ENCODE measurements around the gene CISTR.
"Not testable (repeated sequence)": the region's sequence is repeated elsewhere in the genome, so short reads cannot be mapped to it uniquely, and the experiment has no call there.

CISTR gene

DNA sequence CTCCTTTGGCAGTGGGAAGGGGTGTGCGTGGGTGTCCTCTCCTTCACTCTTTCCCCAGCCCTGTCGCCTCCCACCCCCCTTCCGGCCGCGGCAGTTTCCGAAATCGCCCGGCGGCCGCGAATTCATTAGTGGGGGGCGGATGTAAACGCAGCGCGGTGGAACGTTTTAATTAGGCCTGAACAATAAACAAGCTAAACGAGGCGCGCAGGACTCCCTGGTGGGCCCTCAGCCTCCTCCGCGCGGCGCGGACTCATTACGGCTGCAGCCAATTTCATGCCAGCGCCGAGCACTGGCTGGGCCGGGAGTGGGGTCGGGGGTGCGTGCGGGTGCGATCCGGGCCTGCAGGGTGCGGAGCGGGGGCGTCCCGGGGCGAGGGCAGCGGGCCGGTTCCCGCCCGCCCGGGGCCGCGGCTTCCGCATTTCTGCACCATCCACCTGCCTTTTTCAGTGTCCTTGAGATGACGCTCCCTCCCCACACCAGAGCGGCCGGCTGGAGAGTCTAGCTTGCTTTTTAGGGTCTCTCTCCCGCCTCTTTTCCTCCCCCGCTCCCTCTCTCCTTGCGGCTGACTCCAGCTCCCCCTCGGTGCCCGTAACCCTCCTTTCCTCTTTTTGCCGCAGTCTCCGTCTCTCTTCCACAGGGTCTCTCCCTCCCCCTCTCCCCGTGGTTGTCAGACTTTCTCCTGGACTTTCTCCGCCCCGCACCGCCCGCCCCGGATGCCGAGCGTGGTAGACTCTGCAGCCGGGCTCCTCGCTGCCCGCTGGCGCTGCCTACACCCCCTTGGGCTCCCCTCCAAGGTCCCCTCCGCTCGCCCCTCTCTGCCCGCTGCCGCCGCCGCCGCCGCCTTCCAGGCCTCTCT lies at the start of gene CISTR:
Gene CISTR (minus strand): TSS at position 644 of the 856 bp plus-strand sequence.
- peak; percentile 48 for DNase-seq

DNA sequence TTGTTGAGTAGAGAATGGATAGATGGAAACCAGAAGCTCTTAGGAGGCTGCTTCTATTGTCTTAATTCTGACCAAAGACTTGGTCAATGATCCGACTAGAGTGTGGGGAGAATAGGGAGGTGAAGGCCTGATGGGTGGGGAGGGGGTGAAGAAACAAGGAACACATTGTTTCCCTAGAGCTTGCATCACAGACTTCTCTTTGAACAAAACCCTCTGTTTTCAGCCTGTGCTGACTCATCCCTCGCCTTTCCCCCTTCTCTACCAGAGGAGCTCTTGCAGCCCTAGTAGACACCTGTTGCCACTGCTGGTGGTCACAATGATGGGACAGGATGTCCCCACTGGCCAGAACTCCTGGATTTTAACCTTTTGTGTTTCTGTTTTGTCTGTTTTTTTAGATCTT lies 46.8 kb upstream of the CISTR start:
- no peak for DNase-seq

DNA sequence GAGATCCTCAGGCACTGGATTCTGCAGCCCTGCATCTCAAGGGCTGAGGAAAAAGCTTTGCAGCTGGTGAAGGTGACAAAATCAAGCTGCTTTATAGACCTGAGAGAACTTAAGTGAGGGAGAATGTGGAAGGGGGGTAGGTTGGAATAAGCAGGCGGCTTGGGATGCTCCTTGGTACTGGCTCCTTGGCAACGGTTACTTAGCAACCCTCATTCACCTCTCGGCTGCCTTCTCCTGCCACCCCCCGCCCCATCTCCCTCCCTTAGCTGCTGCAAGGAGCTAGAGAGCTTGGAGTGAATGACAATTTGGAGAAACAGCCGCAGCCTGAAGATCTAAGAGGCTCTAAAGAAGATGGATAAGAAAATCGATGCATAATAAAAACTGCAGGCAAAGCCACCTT lies 44.1 kb upstream of the CISTR start:
- no peak for DNase-seq

DNA sequence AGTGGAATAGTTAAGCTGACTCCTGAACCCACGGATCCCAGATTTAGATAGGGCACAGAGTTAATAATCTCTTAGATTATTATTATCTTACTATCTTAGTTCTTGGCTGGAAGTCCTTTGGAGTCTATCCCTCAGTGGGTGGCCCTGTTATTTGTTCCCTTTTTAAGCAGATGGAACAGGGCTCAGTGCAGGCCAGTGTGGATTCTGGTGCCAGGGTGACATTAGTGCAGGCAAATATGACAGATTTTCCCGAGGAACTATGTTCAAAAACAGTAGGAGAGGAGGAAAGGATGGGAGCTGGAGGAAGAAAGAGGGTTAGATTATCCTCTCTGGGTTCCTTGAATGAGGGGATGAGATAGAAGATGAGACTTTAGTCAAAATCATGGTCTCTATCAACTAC lies 41.4 kb upstream of the CISTR start:
- DNase-seq, result no peak

DNA sequence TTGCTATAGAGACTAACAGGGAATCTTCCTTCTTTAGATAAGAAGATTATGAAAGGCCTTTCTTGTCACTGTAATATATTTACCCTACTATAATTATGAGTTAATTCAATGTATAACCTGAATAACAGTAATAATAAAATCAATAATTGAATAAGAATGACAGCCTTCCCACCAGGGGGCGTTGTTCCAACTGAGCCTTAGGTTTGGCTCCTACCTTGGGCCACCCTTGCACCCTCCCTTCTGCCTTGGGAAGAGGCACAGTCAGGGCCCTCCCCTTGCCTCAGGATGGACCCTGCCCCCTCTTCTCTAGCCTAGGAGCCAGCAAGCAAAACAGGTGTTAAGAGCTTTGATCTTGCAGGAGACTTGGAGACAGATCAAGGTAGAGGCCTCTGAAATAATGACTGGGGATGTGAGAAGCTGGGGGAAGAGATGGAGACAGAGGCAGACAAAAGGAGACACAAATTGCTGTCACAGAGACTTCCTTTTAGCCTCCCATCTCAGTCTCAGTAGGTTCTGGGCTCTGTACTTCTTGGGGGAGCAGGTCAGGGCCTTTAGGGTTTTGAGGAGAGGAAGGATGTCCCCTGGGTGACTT lies 40.1 kb upstream of the CISTR start:
- DNase-seq, result peak; percentile 55

DNA sequence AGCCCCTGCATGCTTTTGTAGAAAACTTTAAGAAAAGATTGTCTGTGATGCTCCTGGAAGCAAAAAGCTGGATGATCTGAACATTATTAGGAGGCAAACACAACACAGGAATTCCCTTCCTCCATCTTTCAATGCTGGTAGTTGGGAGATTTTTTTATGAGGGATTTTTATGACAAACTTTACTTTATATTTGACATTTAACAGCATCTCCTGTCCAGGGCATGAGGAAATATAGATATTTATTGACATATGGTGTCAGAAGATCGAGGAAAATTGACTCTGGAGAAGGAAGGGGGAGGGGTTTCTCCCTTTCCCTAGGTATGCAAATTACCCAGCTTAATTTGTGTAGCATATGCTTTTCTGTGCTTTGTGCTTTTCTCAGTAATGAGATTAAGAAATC lies 37.8 kb upstream of the CISTR start:
- DNase-seq, result no peak

DNA sequence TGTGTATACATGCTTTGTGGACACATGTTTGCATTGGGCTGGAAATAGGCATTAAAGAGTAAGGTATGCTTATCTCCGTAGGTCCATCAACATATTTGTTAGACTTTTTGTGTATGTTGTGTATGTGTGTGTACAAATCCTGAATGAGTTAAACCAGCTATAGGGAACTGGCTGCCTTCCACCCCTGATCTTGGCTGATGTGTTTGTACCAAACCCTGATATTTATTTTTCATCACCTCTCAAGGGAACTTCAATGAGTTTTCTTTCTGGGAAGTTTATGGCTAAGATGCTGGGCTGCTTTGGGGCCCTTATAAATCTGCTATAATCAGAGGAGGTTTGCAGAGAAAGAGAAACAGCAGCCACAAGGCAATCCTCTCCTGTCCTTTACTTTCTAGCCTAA lies 37.1 kb upstream of the CISTR start:
- no peak for DNase-seq

DNA sequence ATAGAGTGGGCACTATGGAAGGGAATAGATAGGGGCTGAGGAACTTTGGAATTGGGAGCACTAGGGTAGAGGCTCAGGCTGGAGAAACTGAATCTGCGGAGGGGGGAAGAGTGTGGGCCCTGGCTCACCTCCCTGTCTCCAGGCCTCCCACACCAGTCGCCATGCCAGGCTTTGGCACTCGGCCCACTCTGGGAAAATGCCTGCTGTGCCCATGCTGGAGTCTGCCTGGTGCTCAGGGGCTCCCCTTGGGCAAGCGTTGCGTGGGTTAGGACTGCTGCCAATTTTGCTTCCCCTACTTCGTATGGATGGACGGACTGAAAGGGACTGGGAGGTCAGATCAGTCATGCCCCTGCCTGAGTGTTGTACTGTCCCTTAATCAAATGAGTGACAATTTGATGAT lies 34.6 kb upstream of the CISTR start:
- no peak for DNase-seq

DNA sequence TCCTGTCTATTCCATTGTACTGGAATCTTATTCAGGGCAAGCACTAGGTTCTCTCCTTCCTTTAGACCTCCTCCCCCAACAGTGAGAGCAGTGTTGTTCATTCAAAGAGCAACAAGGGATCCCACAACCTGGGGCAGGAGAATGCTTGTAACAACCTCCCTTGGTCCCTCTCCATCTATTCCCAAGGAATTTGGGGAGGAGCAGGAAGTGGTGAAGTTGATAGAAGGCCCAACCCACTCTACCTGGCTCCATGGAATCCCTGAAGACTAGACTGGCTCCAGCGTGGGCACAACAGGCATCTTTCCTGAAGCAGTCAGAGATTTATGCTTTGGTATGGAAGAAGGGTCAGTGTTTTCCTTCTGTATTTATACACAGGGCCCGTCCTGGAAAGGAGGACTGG lies 33.4 kb upstream of the CISTR start:
- DNase-seq, result no peak

DNA sequence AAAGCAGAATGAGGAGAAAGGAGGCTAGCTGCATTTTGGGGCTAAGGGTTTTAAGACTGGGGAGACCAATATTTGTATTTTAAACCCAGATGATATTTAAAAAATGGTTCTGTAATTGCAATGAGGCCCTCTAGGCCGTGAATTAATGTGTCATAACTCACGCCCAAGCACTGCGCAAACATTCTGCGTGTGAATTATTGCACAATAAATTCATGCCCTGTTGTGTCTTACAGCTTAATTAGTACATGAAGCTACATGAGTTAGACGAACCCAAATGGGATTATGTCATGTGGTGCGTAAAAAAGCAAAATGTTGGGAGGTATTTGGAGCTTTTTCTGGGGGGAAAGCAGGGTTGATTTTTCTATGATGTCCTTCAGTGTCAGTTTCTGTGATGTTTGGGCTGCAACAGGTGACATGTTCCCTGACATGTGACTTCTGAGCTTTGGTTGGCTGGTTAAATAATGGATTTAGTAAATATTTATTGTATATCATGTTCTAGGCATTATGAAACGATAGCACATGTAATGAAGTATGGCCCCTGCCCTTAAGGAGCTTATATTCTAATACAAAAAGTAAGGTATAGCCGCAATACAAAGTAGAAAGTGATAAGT lies 30.4 kb upstream of the CISTR start:
- DNase-seq, result no peak

DNA sequence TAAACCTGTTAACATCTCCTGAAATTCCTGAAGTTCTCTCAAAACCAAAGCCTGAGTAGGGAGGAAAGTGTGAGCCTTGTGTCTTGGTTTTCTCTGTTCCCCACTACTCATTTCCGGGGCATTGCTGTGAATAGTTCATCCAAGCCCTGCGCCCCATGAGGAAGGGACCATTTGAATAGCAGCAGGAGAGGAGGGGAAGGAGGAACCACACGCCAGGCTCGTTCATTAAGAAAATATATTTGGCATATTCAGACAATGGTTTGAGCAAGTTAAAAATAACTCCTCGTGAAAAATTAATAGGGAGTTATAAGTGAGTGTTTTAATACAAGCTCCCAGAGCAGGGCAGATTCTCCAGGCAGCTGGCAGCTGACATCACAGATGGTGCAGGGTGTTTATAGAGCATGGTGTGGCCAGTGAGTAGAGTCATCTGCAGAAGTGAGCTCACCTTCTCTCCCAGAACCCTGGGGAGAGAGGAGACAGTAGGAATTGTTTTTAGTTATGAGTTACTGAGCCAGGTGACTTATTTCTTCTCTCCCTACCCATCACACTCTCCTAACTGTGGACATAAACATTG lies 29.5 kb upstream of the CISTR start:
- DNase-seq, result no peak

DNA sequence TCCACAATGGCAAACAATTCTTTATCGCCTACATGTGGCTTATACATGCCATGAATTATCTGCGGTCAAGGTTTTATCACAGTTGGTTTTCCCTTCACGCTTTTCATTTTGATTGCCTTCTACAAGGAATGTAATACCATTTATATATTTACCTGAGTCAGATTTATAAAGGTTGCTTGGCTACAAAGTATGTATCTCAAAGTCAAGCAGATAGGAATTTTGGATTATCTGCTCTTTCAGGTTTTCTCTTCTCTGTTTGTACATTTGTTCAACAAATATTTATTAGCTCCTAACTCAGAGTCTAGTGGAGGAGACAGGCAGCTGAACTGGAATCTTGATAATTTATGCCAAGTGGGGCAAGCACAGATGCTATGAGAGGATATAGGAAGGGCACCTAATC lies 28.5 kb upstream of the CISTR start:
- no peak for DNase-seq

DNA sequence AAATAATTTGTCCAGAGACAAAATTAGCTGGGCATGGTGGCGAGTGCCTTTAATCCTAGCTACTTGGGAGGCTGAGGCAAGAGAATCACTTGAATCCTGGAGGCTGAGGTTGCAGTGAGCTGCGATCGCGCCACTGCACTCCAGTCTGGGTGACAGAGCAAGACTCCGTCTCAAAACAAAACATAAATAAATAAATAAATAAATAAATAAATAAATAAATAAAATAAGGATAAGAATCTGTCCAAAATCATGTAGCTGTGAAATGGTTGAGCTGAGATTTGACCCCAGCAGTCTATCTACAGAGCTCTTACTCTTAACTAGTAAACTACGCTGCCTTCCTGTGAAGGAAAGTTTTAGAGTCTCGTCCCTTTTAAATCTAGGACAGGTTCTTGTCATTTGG lies 27.9 kb upstream of the CISTR start:
- DNase-seq, result not testable (repeated sequence)

DNA sequence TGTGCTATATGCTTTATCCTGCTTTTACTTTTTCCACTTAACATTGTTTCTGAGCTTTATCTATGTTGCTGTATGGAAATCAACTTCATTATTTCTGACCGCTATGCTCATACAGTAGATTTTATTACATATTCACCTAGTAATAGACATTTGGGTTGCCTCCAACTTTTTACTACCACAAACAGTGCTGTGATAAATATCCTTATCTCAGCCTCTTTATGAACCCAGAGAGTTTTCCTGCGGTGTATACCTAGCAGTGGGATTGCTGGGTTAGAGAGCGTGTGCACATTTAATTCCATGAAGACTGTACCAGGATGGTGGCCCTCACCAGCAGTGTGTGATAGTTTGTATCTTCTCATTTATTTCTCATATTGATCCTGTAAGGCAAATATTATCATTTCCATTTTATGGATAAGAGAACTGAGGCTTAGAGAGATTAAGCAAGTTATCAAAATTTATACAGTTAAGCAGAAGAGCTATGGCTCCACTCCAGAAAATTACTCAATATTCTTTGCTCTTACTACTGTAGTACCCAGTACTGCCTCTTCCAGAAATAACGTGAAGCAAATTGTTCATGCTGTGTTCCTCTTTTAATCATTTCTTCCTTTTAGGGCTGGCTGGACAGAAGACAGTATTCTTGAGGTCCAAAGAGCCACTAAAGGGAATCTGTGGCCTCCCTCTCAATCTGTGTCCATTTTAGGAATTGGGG lies 26.3 kb upstream of the CISTR start:
- no peak for DNase-seq

DNA sequence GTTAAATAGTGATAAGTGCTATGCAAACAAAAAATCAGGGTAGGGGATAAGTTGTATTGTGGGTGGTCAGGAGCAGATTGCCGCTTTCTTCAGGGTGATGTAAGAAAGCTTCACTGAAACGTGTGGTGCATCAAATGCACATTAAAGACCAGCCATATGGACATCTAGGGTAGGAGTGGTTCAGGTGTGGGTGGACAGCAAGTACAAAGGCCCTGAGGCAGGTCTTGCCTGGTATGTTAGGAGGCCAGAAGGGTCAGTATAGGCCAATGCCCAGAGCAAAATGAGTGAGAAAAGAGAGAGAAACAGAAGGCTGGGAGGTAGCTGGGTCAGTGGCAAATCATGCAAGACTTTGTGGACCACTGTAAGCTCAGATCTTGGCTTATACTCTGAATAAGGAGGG lies 25.6 kb upstream of the CISTR start:
- DNase-seq, result no peak

DNA sequence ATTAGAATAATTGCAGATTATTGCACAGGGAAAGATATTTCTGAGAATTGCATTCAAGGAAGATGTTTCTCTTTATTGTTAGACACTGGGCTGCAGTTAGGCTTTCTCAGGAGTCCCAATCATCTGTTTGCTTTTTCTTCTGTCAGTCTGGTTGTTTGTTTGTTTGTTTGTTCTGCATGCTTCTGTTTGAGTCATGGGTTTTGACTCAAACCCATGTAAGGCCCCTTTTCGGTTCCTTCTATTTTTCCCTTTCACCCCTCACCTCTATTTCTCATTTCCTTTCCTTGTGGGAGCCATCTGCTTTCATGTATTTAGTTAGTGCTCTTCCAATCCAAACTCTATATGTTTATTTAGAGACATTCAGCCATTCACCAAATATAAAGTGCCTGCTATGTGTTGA lies 25.1 kb upstream of the CISTR start:
- no peak for DNase-seq

DNA sequence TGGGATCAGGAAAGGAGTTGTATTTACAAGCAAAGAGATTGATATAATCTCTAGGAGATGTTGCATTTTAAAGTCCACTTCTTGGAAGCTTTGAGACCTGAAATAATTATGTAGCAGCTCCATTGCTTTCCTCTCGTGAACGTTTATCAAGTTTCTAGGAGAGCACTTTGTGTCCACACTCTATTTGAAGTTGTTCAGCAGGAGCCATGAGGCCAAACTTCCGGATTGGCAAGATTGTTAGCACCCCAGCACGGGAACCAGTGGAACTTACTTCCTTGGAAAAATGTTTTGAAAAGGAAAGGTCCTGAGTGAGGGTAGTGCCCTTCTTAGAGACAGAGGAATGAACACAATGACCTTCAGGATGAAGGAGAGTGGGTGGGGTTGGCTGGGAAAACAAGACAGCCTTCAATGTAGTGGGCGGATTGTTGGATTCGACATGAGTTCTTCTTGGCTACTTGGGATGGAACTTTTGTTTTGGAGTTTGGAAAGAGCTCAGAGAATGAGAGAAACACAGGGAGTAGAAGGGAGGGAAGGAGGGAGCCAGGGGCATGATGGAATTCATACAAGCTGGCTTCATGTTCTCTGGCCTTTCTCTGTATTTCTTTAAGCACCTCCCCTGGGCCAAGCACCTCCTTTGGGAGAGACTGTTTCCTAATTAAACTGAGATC lies 23.8 kb upstream of the CISTR start:
- no peak for DNase-seq

DNA sequence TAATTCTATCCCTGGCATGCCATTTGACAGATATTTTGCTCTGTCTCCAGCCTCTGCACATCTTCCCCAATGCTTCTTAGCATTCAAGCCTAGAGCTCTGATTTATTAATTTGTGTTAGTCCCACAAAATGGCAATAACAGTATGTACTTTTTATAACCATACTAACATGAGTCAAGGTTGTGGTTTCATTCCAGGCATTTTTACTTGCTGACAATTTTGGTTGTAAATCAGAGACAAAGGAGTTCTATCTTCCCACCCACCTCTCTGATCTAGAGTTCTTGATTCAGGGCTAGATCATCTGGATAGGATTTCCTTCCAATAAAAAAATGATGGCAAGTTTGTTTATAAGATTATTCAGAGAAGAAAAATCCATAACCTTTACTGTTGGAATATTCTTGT lies 18.5 kb upstream of the CISTR start:
- DNase-seq, result no peak

DNA sequence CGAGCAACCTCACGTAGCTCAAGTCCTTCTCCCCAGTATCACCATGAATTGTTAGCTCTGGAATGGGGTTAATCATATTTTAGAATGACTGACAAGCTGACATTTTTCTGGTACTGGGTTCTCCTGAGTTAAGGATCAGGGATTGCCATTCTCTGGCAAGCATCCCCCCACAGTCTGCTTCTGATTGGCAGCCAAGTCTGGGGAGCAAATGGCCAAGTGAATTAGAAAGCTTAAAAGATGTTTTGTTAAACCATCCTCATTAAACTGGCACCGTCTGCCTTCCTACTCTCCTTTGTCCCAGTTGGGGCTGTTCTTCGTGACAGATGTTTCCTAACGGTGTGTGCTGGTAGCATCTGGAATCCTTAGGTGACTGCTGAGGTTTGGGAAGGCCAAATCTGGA lies 17.2 kb upstream of the CISTR start:
- no peak for DNase-seq

DNA sequence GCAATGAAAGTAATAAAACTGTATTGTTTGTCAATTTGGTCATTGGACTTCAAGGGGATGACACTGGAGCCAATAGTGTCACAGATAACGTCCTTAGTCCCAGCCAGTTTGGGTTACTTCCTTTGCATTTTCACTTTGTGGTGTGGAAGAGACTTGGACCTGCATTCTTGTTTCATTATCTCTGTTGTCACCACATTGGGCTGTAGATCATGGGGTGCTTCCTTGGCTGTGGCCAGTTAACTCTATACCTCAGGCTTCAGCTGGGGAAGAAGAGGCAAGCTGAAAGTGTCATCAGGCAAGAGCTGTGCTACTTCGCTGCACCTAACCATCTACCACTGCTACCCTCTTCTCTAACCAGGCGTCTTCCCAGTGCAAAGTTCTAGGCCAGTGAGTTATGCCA lies 15.1 kb upstream of the CISTR start:
- no peak for DNase-seq

DNA sequence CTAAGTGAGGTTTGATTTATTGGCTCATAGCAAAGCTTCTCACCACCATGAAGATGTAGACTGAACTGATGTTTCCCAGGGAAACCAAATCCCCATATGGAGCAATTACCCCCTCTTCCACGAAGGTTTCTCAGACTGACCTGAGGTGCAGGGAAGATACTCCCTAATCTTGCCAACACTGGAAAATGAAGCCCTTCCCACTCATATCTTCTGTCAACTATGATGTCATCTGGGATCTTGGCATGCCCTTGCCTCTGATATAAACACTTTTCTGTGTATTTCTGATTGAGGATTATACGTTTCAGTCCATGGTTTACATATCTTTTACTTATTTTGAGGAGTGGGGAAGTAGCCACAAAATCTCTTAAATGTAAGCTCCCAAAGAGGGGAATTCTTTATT lies 14.1 kb upstream of the CISTR start:
- no peak for DNase-seq

DNA sequence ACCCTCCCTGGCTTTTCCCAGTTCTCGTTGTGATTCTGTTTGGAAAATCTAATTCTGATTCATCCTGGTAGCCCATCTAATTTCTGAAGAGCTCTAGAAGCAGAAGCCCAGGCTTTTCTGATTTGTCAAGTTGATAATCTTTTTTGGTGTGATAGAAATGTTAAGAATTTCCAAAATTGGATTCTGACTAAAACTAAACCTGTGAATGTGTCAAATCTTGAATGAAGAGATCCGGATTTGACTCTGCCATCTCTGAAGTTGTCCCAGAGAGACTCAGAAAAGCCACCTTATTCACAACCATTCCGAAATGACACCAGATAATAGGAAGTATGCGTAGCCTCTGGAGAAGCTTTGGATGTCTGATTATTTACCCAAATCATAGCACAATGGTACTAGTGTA lies 12.8 kb upstream of the CISTR start:
- no peak for DNase-seq

DNA sequence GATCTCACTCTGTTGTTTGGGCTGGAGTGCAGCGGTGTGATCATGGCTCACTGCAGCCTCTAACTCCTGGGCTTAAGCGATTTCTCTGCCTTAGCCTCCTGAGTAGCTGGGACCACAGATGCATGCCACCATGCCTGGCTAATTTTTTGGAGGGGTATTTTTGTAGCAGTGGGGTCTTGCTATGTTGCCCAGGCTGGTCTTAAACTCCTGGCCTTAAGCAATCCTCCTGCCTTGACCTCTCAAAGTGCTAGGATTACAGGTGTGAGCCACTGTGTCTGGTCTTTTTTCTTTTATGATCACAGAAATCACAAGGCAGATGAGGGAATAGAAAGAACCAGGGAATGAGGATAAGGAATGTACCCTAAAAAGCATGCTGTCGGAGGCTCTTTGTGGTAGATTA lies 11.0 kb upstream of the CISTR start:
- DNase-seq, result not testable (repeated sequence)
